HG03575 (cell line): ENCODE data around the gene BLMH.
"Not testable (repeated sequence)": the region's sequence is repeated elsewhere in the genome, so short reads cannot be mapped to it uniquely, and the experiment has no call there.

Source experiments
- ATAC-seq: cut with Tn5 transposase; IDR thresholded peaks from one replicate; pipeline ENCODE4 v1.9.1; 2021; ENCODE audit not compliant: unreplicated experiment, insufficient number of reproducible peaks, low FRiP score; ENCODE audit errors: extremely low read depth

The BLMH gene

DNA sequence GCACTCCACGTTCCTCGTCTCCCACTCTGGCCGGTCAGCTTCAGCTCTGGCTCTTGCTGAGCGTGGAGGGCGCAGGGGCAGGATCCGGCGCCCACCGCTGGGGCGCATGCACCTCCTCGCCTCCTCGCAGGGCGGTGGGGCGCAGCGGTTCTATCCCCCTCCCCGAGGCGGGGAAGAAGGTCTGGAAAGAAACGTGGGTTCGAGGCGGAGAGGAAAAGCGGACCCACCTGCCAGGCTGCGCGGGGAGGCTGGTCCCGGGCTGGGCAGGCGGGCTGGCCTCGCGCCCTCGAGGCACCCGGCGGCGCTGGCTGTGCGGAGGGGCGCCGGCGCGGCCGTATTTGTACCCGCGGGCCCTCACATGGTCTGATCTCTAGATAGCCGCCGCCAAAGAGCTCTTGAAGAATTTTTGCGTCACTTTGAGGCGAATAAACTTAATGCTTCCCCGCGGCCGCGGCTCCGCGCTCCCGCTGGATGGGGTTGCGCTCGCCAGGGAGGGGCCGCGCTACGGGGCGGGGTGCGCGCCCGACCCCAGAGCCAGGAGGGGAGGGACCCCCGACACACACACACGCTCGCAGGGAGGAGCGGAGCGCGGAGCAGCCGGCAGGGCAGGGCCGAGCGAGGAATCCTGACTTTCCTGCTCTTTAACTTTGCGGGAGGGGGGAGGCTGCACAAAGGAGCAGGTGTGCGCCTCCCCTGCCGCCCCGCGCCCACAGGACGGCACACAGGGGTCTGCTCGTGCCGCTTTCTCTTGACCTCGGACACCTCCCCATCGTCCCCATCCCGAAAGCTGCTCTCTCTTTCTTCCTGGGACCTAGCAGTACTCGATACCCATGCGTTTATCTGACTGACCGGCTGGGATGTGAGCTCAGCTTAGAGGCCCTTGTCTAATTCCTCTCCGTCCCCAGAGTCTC, 56.1 kb downstream of the BLMH start, which contains the start of gene SLC6A4:
Gene SLC6A4 (minus strand): TSS at position 312 of the 911 bp plus-strand sequence. CDS start 13,739 bp downstream, outside the sequence.
- no peak for ATAC-seq

DNA sequence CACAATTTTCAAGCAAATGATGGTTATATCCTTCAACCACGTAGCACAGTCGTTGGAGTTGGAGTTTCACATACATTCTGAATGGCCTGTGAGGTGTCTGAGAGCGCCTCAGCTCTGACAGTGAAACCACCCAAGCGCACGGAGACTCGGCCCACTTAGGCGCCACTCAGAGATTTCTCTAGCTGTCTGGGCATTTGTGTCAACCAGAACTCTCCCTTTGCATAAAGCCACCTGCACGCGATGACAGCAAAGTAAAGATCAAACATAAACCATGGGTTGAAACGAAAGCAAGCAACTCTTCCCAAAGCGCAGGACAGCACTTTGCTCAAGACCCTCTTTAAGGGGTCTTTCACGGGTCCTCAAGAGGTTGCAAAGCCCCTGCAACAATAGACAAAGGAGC, 56.8 kb downstream of the BLMH start:
- ATAC-seq = no peak

DNA sequence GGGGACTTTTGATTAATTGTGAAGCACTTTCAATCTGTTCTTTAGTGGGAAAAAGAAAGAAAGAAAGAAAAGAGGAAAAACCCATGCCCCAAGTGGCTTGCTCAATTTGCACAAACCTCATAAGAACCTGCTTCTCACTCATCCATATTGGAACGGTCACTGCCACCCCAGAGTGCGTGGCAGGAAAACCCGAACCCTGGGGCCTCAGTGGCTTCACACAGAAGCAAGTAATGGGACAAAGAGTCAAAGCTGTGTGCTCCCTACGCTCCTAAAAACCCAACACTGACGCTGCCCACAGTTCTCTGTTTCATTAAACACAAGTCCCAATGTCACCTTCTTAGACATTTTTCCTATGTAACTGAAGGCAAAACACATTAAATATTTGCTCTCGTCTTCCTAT, 57.4 kb downstream of the BLMH start:
- no peak for ATAC-seq

DNA sequence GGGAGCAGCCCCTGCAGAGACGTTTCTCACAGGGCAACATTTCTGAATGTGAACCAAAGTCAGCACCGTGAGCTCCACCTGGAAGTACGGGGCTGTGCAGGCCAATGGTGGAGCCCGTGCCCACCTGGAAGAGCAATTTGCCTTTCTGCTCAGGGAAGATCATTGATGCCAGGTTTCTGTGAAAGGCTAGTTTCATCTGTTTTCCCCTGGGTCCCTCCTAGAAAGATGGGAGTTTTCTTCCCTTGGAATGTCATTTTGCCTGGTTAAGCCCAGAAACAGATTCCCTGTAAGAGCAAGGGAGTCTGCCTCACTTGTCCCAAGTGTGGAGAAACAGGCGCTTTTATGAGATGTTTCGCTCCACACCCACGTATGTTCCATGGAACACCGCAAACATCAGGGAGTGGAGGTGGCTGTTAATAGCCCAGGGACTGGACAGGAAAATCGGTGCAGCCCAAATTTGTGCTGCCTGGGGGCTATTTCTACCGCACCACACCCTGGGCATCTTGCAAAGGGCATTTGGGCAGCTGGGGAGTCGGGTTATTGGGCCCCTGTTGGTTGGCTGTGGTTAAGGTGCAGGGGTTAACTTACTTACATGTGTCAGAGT, 58.8 kb downstream of the BLMH start:
- ATAC-seq = no peak

DNA sequence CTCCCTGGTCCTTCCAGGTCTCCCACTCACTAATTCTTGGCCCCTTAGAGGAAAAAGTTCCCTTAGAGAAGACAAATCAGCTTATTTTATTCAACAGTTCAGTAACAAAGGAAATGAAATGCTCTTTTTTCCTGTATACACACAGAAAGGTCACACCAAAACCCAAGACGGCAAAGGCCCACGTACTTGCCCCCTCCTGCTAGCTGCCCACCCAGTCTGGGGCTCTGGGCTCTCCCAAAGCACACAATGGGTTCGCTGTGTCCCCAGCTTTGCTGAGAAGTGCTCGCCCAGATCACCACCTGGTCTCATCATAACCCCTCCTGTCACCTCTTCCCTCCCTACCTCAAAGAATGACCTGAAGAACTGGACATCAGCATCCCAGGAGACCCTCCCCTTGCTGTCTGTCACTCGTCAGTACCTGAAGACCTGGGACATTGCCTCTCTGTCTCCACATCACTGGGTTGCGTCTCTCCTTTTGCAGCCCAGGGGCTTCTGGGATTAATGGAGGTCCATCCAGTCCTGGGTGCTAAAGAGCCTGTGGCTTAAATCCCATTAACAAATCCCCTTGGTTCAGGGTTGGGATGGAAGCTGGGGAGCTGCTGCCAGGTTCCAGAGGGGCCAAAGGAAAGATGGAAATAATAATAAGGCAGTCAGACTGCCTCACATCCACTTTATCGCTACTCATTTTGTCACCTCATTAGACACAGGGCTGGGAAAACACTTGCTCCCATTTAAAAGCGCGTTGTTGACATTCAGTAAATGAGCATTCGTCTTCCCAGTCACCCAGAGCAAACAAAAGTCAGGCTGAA, 59.5 kb downstream of the BLMH start:
- ATAC-seq = no peak

DNA sequence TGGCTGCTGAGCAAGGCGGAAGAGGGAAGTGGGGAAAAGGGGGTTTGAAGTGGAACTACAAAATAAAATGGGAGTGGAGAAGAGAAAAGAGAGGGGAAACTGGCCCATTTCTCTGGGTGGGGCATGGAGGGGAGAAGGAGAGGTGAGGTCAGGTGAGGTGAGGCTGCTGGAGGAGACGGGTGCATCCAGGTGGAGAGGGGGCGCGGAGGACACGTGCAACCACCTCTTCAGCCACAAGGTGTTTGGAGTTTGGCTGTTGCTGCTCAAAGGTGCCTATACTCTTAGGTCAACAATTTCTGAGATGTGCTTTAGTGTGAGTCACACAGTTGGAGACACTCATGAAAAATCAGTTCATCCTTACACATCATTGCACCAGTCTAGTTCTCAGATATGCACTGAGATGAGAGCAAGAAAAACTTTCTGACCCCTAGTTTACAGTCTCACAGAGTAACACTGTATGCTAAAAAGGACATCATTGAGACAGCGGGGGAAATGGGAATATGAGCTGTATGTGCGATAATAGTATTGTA, 61.1 kb downstream of the BLMH start:
- no peak for ATAC-seq

DNA sequence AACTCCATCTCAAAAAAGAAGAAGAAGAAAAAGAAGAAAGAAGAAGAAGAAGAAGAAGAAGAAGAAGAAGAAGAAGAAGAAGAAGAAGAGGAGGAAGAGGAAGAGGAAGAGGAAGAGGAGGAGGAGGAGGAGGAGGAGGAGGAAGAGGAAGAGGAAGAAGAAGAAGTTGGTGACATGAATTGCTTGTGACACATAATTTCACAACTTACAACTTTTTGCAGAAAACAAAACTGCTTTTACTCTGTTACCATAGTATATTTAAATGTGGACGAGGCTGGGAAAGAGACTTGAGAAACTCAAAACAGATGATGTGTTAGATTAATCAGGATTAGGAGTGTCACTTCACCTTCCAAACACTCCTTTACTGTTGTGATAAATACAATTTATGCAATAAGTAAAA, 61.7 kb downstream of the BLMH start:
- ATAC-seq = not testable (repeated sequence)

DNA sequence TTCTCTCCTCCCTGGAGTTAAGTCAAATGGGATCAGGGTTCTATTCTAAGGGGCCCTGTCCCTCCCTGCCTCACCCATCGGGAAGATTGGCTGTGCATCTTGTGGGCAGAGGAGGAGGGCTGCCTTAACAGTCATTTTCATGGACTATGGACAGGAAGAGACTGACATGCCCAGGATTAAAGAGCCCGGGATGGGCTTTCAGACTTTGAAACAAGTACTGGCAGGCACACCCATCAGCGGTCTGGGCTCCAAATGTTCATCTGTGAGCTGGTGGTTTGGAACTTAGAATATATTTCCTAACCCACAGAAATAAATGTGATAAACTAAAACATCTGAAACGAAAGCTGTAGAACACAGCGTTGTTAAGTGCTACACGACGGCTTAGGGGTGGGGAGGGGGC, 62.7 kb downstream of the BLMH start:
- ATAC-seq = no peak

DNA sequence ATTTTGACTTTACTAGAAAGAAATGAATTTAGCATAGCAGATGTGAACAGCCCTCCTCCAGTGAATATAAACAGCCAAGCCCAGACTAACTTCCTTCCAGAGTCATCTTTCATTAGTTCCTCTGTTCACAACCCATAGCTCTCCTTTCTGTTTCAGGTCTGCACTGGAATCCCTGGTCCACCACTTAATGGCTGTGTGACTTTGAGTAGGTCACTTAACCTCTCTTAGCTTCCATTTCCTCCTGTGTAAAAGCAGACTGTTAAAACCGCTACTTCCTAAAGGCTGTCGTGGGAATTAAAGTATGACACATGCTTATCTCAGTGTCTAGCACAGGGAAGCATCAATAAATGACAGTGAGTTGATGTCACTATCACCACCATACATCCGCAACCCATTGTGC, 63.7 kb downstream of the BLMH start:
- no peak for ATAC-seq

DNA sequence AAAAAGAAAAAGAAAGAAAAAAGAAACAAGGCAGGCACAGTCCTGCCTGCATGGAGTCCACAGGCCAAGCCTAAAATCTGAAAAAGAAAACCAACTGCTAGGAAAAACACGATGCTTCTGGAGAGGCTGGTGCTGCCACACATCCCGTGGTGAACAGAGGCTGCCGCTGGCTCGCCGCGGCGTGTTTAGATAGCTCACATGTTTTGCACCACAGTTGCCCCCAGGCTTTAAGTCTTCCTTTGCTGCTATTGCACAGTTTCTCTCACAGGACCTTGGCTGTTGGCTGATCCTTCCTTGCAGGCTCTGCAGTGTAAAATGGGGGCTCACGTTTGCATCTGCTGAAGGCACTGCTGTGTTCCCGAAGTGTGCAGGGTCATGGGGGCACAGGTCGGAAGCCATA, 64.9 kb downstream of the BLMH start:
- ATAC-seq = no peak

DNA sequence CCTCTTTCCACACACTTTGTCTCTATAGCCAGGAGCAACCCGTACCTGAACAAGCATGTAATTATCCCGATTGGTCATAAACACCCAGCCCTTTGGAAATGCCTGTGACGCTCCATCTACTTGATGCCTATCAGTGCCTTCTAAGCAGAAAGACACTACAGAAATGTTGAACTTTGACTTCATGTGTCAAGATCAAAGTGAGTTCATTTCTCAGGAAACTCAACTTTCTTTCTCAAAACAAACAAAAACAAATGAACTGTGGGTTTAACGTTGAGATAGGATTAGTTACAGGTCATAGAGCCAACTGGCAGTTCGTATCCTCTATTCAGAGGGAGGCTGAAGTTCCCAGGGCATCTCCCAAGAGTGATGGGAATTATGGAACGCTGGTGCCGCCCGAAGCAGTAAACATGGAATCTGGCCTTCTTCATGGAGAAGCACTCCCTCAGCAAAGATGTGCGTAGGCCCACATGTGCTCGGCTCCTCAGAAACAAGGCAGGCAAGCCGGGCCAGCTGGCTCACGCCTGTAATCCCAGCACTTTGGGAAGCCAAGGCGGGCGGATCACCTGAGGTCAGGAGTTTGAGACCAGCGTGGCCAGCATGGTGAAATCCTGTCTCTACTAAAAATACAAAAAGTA, 65.7 kb downstream of the BLMH start:
- ATAC-seq = no peak

DNA sequence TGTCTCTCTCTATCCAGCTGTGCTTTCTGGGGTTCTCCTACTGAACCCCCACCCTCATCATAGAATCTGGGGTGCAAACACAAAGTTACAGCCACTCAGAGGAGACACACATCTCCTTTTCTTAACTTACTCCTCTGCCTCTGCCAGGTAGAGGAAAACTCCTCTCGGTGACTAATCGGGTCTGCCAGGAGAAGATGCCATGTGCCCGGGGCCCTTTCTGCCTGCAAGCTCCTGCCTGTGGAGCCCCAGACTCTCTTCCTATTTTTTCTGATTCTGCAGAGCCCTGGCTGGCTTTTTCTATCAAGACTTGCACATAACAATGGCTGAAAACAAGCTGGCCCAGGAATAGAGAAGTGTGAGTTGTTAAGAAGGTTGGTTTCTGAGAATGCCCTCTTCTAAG, 66.6 kb downstream of the BLMH start:
- no peak for ATAC-seq

DNA sequence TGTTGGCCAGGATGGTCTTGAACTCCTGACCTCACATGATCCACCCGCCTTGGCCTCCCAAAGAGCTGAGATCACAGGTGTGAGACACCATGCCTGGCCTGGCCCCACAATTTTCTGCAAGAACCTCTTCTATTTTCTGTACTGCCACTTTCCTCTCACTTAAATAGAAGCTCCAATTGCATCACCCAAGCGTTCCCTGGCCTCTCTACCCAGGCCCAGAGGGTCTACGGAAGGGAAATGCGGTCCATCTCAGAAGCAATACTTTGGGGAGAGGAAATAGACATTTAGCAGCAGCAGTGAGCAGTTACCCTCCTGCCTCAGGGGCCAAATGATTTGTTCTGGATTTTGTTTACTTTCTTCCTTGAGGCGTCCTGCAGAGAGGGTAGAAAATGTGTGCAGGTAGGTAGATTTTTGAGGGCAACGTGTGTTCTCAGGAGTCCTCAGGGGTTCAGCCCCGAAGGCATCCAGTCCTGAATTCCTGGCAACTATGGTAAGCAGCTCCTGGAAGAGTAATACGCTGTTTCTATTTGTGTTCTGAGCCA, 67.3 kb downstream of the BLMH start:
- no peak for ATAC-seq

DNA sequence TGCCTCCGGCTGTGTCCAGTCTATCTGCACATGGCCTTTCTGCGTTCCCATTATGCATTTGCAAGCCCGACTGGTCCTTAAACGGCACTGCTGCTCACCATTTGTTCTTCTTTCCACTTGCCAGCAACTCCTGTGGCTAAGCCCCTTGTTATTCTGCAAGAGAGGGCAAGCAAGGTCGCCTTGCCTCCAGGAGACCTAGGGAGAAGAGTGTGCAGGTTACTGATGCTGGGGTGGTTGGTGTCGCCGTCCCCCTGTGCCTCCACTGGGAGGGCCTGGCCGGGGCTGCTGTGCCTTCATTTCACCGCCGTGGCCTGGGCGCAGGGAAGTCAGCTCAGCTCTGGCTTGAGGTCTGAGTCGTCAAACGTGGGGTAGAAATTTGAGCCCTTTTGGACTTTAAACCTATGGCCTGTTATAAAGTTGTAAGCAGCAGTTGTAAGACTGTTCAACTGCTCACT, 69.0 kb downstream of the BLMH start:
- ATAC-seq = no peak

DNA sequence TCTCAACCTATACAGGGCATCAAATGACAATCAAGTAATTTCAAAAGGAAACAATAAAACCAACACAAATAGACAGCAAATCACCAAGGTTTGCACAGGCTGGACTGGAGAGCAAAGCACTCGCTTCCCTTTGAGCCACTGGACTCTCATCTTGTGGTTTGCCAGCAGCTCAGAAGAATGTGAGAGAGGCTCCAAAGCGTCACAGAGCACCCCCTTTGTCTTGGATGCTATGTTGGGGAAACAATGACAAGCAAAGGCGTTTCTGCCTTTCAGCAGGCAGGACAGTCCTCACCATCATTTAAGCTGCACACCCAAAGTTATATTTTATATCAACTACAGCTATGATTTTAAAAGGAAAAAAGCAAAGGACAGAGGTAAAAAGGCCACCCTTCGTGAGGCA, 69.5 kb downstream of the BLMH start:
- ATAC-seq = no peak

DNA sequence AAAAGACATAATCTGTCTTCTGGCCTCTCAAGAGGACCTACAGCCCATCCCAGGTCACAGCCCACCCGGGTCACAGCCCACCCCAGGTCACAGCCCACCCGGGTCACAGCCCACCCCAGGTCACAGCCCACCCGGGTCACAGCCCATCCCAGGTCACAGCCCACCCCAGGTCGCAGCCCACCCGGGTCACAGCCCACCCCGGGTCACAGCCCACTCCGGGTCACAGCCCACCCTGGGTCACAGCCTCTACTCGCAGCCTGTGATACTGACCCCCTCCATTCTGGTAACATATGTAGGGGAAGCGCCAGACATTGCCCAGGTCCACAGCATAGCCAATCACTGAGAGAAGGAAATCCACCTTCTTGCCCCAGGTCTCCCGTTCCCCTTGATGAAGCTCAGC, 70.4 kb downstream of the BLMH start:
- no peak for ATAC-seq

DNA sequence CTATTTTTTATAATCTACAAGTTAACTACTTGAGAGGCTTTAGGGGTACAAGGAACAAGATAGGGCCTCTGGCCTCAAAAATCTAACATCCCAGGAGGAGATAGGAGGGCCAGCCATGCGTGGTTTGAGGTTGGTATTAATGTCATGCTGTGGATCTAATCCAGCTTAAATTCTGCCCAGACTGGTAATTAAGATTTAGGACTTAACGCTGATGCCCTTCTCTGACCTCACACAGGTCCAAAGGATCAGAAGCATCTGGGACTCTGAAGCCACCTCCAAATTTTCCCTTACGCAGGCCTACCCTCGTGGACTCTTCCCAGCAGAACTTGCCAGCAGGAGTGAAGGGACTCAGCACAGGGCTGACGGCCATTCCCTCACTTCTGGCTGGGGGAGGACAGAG, 71.3 kb downstream of the BLMH start:
- ATAC-seq = no peak

DNA sequence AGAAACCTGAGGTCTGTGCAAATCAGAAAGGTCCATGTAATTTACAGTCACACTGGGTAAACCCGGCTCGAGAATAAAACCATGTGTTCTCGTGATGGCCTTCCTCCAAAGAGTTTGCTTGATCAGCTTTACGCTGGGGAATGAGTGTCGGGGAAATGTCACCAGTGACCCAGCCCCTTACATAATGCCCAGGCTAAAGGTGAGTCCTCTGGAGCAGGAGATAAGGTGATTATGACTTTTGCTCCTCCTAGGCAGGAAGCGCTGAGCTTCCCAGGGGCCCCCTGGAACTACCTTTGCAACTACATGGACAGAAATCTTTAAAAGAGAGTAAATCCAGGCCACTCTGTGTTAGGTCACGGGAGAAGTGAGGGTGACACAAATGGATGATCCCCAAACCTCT, 71.9 kb downstream of the BLMH start:
- no peak for ATAC-seq

DNA sequence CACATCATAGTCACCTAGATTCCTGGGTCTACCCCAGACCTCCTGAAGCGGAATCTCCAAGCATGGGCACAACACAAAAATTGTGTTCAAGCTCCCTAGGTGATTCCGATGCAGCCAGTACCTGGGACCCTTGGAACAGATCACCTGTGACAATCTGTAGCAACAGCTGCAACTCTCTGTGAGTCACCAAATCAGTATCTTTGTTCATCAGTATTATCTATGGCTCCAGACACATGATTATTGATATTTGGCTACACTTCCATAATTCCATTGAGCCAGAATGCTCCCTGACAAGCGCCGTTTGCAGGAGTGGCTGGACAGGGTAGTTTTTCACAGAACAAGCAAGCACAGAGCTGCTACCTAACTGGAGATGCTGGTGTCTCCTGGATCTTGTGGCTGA, 72.4 kb downstream of the BLMH start:
- no peak for ATAC-seq
